B cell (primary cell): ENCODE measurements around the gene MAD2L2. TPM values are rescaled to one million over a fixed set of nuclear protein-coding genes. Genes with fewer than 3 reads are reported as not detected.

ENCODE experiments used
- ATAC-seq: fragments of 200-7000 bp; cut with Tn5 transposase; one replicate; pipeline ENCODE4 v1.10.0; 2021; ENCODE audit warnings: low read depth, mild to moderate bottlenecking, moderate number of reproducible peaks, moderate library complexity
- CTCF ChIA-PET: fragments of 350-600 bp; sonication (Branson Sonifier 250); formaldehyde crosslinking; loops from one replicate; lab custom pipeline; 2021; ENCODE audit warnings: antibody characterized with exemption, inconsistent platforms; lab: Charles Lee
- POLR2A ChIA-PET: fragments of 350-600 bp; sonication (Branson Sonifier 250); formaldehyde crosslinking; loops from one replicate; lab custom pipeline; 2021; ENCODE audit warnings: antibody characterized with exemption; lab: Charles Lee
- DNase-seq: peaks from one replicate; pipeline ENCODE4 v3.0.0; 2013
- H2AFZ ChIP-seq: 2 replicates; pipeline ENCODE4 v1.6.1; 2012; ENCODE audit warnings: mild to moderate bottlenecking, low read depth, low read length; ENCODE audit not compliant: insufficient read depth, poor library complexity, severe bottlenecking
- H3K27ac ChIP-seq, 2 donors: 1 replicate in 1 of 2; 2 replicates in 1 of 2; pipeline ENCODE4 v1.5.1; 2012 to 2013; ENCODE audit warnings: low read length in 2 of 2, mild to moderate bottlenecking in 2 of 2, moderate library complexity in 1 of 2
- H3K27me3 ChIP-seq, 4 experiments: fragments of 200-600 bp in 1 of 4; sonication (generic) in 1 of 4; replicated peaks in 1 of 4; 1 replicate in 2 of 4; 2 replicates in 2 of 4; pipeline versions ENCODE4 v1.6.1 to v1.7.0; 2013 to 2016; ENCODE audit warnings: low read length in 3 of 4, mild to moderate bottlenecking in 2 of 4, mixed read lengths in 1 of 4, moderate library complexity in 1 of 4; ENCODE audit not compliant: insufficient read depth in 4 of 4, control insufficient read depth in 3 of 4; ENCODE audit errors: control extremely low read depth in 1 of 4
- H3K36me3 ChIP-seq, 2 experiments: replicated peaks in 1 of 2; 1 replicate in 1 of 2; 2 replicates in 1 of 2; pipeline versions ENCODE4 v1.6.1 to v1.7.1; 2013; ENCODE audit warnings: low read length in 1 of 2; ENCODE audit not compliant: insufficient read depth in 2 of 2, control insufficient read depth in 1 of 2; ENCODE audit errors: control extremely low read depth in 1 of 2, extremely low read depth in 1 of 2
- H3K4me1 ChIP-seq, 2 donors: fragments of 200-600 bp in 1 of 2; sonication (generic) in 1 of 2; 1 replicate in 1 of 2; 2 replicates in 1 of 2; pipeline versions ENCODE4 v1.5.1 to v1.6.1; 2013 to 2017; ENCODE audit warnings: low read length in 2 of 2; ENCODE audit not compliant: control insufficient read depth in 2 of 2, insufficient read depth in 2 of 2
- H3K4me2 ChIP-seq: replicated peaks from 2 replicates; pipeline ENCODE3; 2012; ENCODE audit warnings: mild to moderate bottlenecking, low read depth, low read length; ENCODE audit not compliant: poor library complexity, severe bottlenecking
- H3K4me3 ChIP-seq, 5 experiments: fragments of 200-600 bp in 1 of 5; sonication (generic) in 1 of 5; 1 replicate in 3 of 5; 2 replicates in 2 of 5; pipeline versions ENCODE4 v1.5.1 to v1.7.0; 2011 to 2016; ENCODE audit warnings: low read length in 4 of 5, mild to moderate bottlenecking in 4 of 5, low read depth in 2 of 5, control low read depth in 1 of 5, moderate library complexity in 1 of 5; ENCODE audit not compliant: insufficient read depth in 1 of 5; ENCODE audit errors: control extremely low read depth in 1 of 5, extremely low read depth in 1 of 5
- H3K79me2 ChIP-seq: fragments of 200-600 bp; sonication (generic); one replicate; pipeline ENCODE4 v1.6.0; 2016; ENCODE audit warnings: low read length; ENCODE audit not compliant: control insufficient read depth, insufficient read depth
- H3K9ac ChIP-seq: fragments of 200-600 bp; sonication (generic); 2 replicates; pipeline ENCODE4 v1.6.1; 2017; ENCODE audit warnings: mild to moderate bottlenecking, low read length, moderate library complexity
- H3K9me3 ChIP-seq, 3 donors: one replicate each; pipeline versions ENCODE4 v1.6.1 to v1.7.1; 2013; ENCODE audit warnings: low read length in 2 of 3; ENCODE audit not compliant: control insufficient read depth in 2 of 3, insufficient read depth in 1 of 3; ENCODE audit errors: control extremely low read depth in 1 of 3
- H4K20me1 ChIP-seq: 2 replicates; pipeline ENCODE4 v1.6.0; 2012; ENCODE audit warnings: mild to moderate bottlenecking, low read length; ENCODE audit not compliant: insufficient read depth, control insufficient read depth, poor library complexity, severe bottlenecking
- H3K27ac Mint-ChIP-seq: one replicate; pipeline ENCODE4 v1.8.0; 2021; ENCODE audit warnings: mixed read lengths
- H3K27me3 Mint-ChIP-seq: one replicate; pipeline ENCODE4 v1.8.0; 2021; ENCODE audit warnings: mixed read lengths
- H3K4me1 Mint-ChIP-seq: one replicate; pipeline ENCODE4 v1.8.0; 2021; ENCODE audit warnings: mixed read lengths
- H3K4me3 Mint-ChIP-seq: one replicate; pipeline ENCODE4 v1.8.0; 2021; ENCODE audit warnings: mixed read lengths
- H3K9me3 Mint-ChIP-seq: one replicate; pipeline ENCODE4 v1.8.0; 2022; ENCODE audit warnings: mixed read lengths; ENCODE audit not compliant: insufficient read depth
- EZH2 ChIP-seq: IDR thresholded peaks from 2 replicates; pipeline ENCODE4 v1.6.1; 2012; ENCODE audit warnings: borderline replicate concordance, low read depth, mild to moderate bottlenecking, moderate library complexity, low read length; ENCODE audit not compliant: insufficient read depth, poor library complexity, severe bottlenecking
- whole genome bisulfite sequencing: methylation state at CpG from one replicate; pipeline ENCODE4 v1.1.5; 2013; ENCODE audit warnings: missing lambda C conversion rate; ENCODE audit not compliant: insufficient coverage; 5-methylcytosine and 5-hydroxymethylcytosine counted together
- intact Hi-C: fragments of 100-400 bp; cut with micrococcal nuclease; formaldehyde crosslinking; loops from one replicate; pipeline ENCODE4 v1.10.0; 2022
- polyA plus RNA-seq: library from polyadenylated mRNA; depleted of rRNA; stranded (reverse); fragments of >200 nt; gene quantifications from 2 replicates; pipeline ENCODE4 v1.2.3, GENCODE V29; 2012
- total RNA-seq, 2 donors: library from RNA; stranded (reverse); fragments of 120-200 nt in 1 of 2; gene quantifications; 1 replicate in 1 of 2; 2 replicates in 1 of 2; pipeline versions ENCODE4 v1.2.3 to v1.2.4, GENCODE V29; 2013 to 2022
- TF ChIP-seq, protein P1 (sequence below): fragments of 200-600 bp; IDR thresholded peaks from one replicate; pipeline ENCODE4 v1.8.0; 2022; ENCODE audit warnings: antibody characterized with exemption, mild to moderate bottlenecking

Gene MAD2L2
- total and polyA plus RNA-seq, 2 donors (not counting 1 experiment from before 2014, with no cell fraction given), result 29.0 to 42.2 TPM

DNA sequence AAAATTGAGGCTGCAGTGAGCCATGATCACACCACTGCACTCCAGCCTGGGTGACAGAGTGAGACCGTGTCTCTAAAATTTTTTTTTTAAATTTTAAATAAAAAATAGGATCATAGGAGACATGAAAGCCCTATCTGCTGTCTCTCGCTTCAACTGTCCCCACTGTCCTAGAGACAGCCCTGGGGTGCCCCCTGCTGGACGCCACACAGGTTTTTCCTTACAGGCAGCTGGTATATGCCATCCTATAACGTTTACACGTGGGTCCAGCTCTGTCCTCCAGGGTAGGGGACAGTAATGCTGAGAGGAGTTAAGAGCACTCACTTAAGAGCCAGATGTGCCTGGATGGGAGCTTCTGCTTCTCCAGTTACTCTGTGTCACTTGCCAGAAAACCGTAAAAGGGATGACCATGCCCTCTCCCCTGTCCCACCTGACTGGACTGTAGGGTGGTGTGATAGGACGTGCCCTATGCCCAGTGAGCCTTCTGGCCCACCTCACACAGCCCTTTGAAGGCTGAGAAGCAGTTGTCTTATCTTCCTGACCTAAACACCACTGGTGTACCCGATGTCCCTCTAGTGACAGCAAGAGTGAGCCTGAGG, 35.2 kb downstream of the MAD2L2 start:
- Histone ChIP-seq H3K4me3 (no peak overlapping the region), H3K4me1 (peaks cover 12 to 16% of the 10 kb centered on the region in 2 donors), H3K4me2 (no peak overlapping the region), H4K20me1 (no peaks in the 10 kb centered on the region), H2AFZ (no peak overlapping the region), H3K79me2 (no peaks in the 10 kb centered on the region), H3K27ac (no peak overlapping the region), H3K9me3 (peaks cover 0 to 3% (median 0%) of the 10 kb centered on the region in 3 donors), H3K27me3 (peaks cover 0 to 3% (median 0%) of the 10 kb centered on the region in 4 experiments), H3K9ac (no peak overlapping the region), H3K36me3 (no peaks in the 10 kb centered on the region)
- 24% methylated on average over 6 of the region's 8 CpGs for WGBS
- TF ChIP-seq, protein P1, sequence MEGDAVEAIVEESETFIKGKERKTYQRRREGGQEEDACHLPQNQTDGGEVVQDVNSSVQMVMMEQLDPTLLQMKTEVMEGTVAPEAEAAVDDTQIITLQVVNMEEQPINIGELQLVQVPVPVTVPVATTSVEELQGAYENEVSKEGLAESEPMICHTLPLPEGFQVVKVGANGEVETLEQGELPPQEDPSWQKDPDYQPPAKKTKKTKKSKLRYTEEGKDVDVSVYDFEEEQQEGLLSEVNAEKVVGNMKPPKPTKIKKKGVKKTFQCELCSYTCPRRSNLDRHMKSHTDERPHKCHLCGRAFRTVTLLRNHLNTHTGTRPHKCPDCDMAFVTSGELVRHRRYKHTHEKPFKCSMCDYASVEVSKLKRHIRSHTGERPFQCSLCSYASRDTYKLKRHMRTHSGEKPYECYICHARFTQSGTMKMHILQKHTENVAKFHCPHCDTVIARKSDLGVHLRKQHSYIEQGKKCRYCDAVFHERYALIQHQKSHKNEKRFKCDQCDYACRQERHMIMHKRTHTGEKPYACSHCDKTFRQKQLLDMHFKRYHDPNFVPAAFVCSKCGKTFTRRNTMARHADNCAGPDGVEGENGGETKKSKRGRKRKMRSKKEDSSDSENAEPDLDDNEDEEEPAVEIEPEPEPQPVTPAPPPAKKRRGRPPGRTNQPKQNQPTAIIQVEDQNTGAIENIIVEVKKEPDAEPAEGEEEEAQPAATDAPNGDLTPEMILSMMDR, result peak; percentile 93
- no peak for TF ChIP-seq EZH2
- POLR2A ChIA-PET, result interaction anchor here (0.7 to 1.5 kb wide), 4 partner anchors 19 to 546 kb away, joined by 3 to 6 read pairs (median 4); partner anchors contain the start of genes EXOSC10 and FBXO6
- Mint-ChIP-seq H3K4me3 (no peak overlapping the region), H3K27ac (no peak overlapping the region), H3K4me1 (peaks cover 18% of the 10 kb centered on the region), H3K9me3 (no peaks in the 10 kb centered on the region), H3K27me3 (no peaks in the 10 kb centered on the region)
- CTCF ChIA-PET, result interaction anchor here (0.6 to 18.9 kb wide), 31 partner anchors 8 to 634 kb away, joined by 3 to 231 read pairs (median 4); partner anchors contain the start of genes AGTRAP, DISP3, FBXO44 and FBXO6
- intact Hi-C loops, result loop anchor here (10.0 kb wide), 1 partner anchor 171 kb away; the partner anchor contains the start of gene DISP3
- ATAC-seq (peak; percentile 48), DNase-seq (peak; percentile 79)

DNA sequence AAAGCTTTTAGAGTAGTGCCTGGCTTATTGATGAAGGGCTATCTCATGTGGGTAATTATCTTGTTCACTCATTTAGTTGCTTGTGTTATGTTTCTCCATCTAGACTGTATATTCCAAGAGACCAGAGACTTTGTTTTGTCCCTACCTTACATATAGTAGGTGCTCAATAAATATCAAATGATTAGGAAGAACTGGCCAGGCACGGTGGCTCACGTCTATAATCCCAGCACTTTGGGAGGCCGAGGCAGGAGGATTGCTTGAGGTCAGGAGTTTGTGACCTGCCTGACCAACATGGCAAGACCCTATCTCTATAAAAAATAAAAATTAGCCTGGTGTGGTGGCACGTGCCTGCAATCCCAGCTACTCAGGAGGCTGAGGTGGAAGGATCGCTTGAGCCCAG, 35.7 kb downstream of the MAD2L2 start:
- intact Hi-C loops, result loop anchor here (10.0 kb wide), 1 partner anchor 170 kb away; the partner anchor contains the start of gene DISP3
- Histone ChIP-seq H3K79me2 (no peaks in the 10 kb centered on the region), H2AFZ (no peak overlapping the region), H3K9ac (no peak overlapping the region), H3K9me3 (peaks cover 0 to 3% (median 0%) of the 10 kb centered on the region in 3 donors), H3K36me3 (no peaks in the 10 kb centered on the region), H4K20me1 (no peaks in the 10 kb centered on the region), H3K27me3 (peaks cover 0 to 3% (median 0%) of the 10 kb centered on the region in 4 experiments), H3K4me3 (no peak overlapping the region), H3K27ac (no peak overlapping the region), H3K4me1 (peaks cover 8 to 12% of the 10 kb centered on the region in 2 donors), H3K4me2 (no peak overlapping the region)
- no peak overlapping the region for H3K27ac Mint-ChIP-seq
- H3K27me3 Mint-ChIP-seq, result no peaks in the 10 kb centered on the region
- ChIA-PET CTCF (interaction anchor here (0.6 to 18.9 kb wide), 32 partner anchors 8 to 644 kb away, joined by 3 to 231 read pairs (median 4); partner anchors contain the start of genes DISP3, FBXO44 and FBXO6), POLR2A (interaction anchor here (1.0 to 1.5 kb wide), 3 partner anchors 19 to 158 kb away, joined by 3 to 6 read pairs (median 3); partner anchors contain the start of gene FBXO6)
- no peak overlapping the region for H3K4me3 Mint-ChIP-seq
- TF ChIP-seq EZH2, result no peak
- TF ChIP-seq, protein P1, result no peak
- H3K4me1 Mint-ChIP-seq, result peaks cover 15% of the 10 kb centered on the region
- WGBS, result 92% methylated on average over 2 of the region's 5 CpGs
- ATAC-seq (no peak), DNase-seq (no peak)
- no peaks in the 10 kb centered on the region for H3K9me3 Mint-ChIP-seq
